Keratinocyte (primary cell): Measurements from ENCODE around the gene NOTCH3. TPM values are rescaled to one million over a fixed set of nuclear protein-coding genes. Genes with fewer than 3 reads are reported as not detected.

Experiments used
- DNase-seq: peaks from one replicate; pipeline ENCODE4 v3.0.0-alpha.2; 2011; ENCODE audit warnings: low read depth, missing footprints, low spot score
- FAIRE-seq: peaks from 2 replicates; lab custom pipeline; 2011; peaks lifted over from hg19 to GRCh38; lab: Jason Lieb, UNC
- H2AFZ ChIP-seq: 2 replicates; pipeline ENCODE4 v1.6.0; 2012; ENCODE audit warnings: low read length, control low read depth, inconsistent platforms; ENCODE audit not compliant: control insufficient read depth
- H3K27ac ChIP-seq: 2 replicates; pipeline ENCODE4 v1.5.1; 2011; ENCODE audit warnings: low read length; ENCODE audit not compliant: control insufficient read depth, insufficient read depth
- H3K27me3 ChIP-seq: 3 replicates; pipeline ENCODE4 v1.6.0; 2011; ENCODE audit warnings: low read length; ENCODE audit not compliant: control insufficient read depth, insufficient read depth; ENCODE audit errors: extremely low read depth
- H3K36me3 ChIP-seq, 2 experiments: 2 replicates in 1 of 2; 3 replicates in 1 of 2; pipeline ENCODE4 v1.5.1; 2011; ENCODE audit warnings: low read length in 2 of 2, mild to moderate bottlenecking in 1 of 2; ENCODE audit not compliant: control insufficient read depth in 2 of 2, insufficient read depth in 2 of 2; ENCODE audit errors: extremely low read depth in 1 of 2
- H3K4me1 ChIP-seq: 3 replicates; pipeline ENCODE4 v1.5.1; 2011; ENCODE audit warnings: low read length; ENCODE audit not compliant: control insufficient read depth, insufficient read depth; ENCODE audit errors: extremely low read depth
- H3K4me2 ChIP-seq: 3 replicates; pipeline ENCODE4 v1.6.0; 2011; ENCODE audit warnings: low read depth, low read length; ENCODE audit not compliant: control insufficient read depth, insufficient read depth; ENCODE audit errors: extremely low read depth
- H3K4me3 ChIP-seq, 3 experiments: fragments of 200-600 bp in 1 of 3; sonication (generic) in 1 of 3; 2 replicates in 2 of 3; 3 replicates in 1 of 3; pipeline ENCODE4 v1.5.1; 2011 to 2016; ENCODE audit warnings: low read length in 3 of 3, mild to moderate bottlenecking in 3 of 3, control low read depth in 2 of 3, inconsistent platforms in 1 of 3, low read depth in 1 of 3, mixed read lengths in 1 of 3, mixed run types in 1 of 3, moderate library complexity in 1 of 3; ENCODE audit not compliant: control insufficient read depth in 2 of 3, insufficient read depth in 2 of 3; ENCODE audit errors: extremely low read depth in 1 of 3
- H3K79me2 ChIP-seq: 2 replicates; pipeline ENCODE4 v1.6.0; 2012; ENCODE audit warnings: low read length; ENCODE audit not compliant: control insufficient read depth, insufficient read depth
- H3K9ac ChIP-seq: 3 replicates; pipeline ENCODE4 v1.6.0; 2011; ENCODE audit warnings: low read length; ENCODE audit not compliant: control insufficient read depth, insufficient read depth; ENCODE audit errors: extremely low read depth
- H3K9me1 ChIP-seq: 3 replicates; pipeline ENCODE4 v1.6.0; 2011; ENCODE audit warnings: low read length; ENCODE audit not compliant: control insufficient read depth, insufficient read depth; ENCODE audit errors: extremely low read depth
- H3K9me3 ChIP-seq: 2 replicates; pipeline ENCODE4 v1.5.1; 2012; ENCODE audit warnings: low read depth, low read length; ENCODE audit not compliant: control insufficient read depth
- H4K20me1 ChIP-seq: 3 replicates; pipeline ENCODE4 v1.6.0; 2011; ENCODE audit warnings: low read length; ENCODE audit not compliant: control insufficient read depth, insufficient read depth; ENCODE audit errors: extremely low read depth
- EZH2 ChIP-seq: IDR thresholded peaks from one replicate; pipeline ENCODE4 v1.6.1; 2012; ENCODE audit warnings: inconsistent platforms, mild to moderate bottlenecking, low read length, moderate library complexity
- dilution Hi-C: fragments of 300-500 bp; cut with MboI; formaldehyde crosslinking; loops from one replicate; pipeline ENCODE4 v1.7.0; 2020; ENCODE audit warnings: low sequenced_read_pairs; ENCODE audit not compliant: extremely low pct_ligation_motif_present
- polyA plus RNA-seq, 5 experiments: library from polyadenylated mRNA; depleted of rRNA in 3 of 5; stranded (reverse) in 3 of 5; stranded (forward) in 1 of 5; unstranded in 1 of 5; fragments of >200 nt; gene quantifications; 1 replicate in 1 of 5; 2 replicates in 3 of 5; 3 replicates in 1 of 5; pipeline versions ENCODE4 v1.2.1 to v1.2.3, GENCODE V29; 2011 to 2012; ENCODE audit warnings: missing spikeins in 2 of 5, low read depth in 1 of 5, low replicate concordance in 1 of 5
- TF ChIP-seq, protein P1 (sequence below), 3 experiments: IDR thresholded peaks in 1 of 3; conservative IDR thresholded peaks in 1 of 3; optimal IDR thresholded peaks in 1 of 3; 2 replicates in 2 of 3; 3 replicates in 1 of 3; pipeline versions ENCODE3 to v1.5.1; 2011; ENCODE audit warnings: low read length in 3 of 3, mild to moderate bottlenecking in 3 of 3, moderate library complexity in 2 of 3, control low read depth in 1 of 3, inconsistent platforms in 1 of 3; ENCODE audit not compliant: insufficient read depth in 2 of 3; ENCODE audit errors: extremely low read depth in 1 of 3

The NOTCH3 gene
- polyA plus RNA-seq, 1 donor (not counting 4 experiments of a cell fraction or from before 2014, with no cell fraction given) = 4.1 TPM

GRCh38 chr19:15142313-15142712 lies 58.5 kb downstream of the NOTCH3 start:
- no peaks in the 10 kb centered on the region for H3K9me1 ChIP-seq
- H3K27me3 ChIP-seq = no peaks in the 10 kb centered on the region
- H3K9ac ChIP-seq = no peak overlapping the region
- dilution Hi-C loops = no loop called here
- H3K36me3 ChIP-seq = no peaks in the 10 kb centered on the region
- H3K9me3 ChIP-seq = peaks cover 4% of the 10 kb centered on the region
- no peaks in the 10 kb centered on the region for H4K20me1 ChIP-seq
- TF ChIP-seq, protein P1, sequence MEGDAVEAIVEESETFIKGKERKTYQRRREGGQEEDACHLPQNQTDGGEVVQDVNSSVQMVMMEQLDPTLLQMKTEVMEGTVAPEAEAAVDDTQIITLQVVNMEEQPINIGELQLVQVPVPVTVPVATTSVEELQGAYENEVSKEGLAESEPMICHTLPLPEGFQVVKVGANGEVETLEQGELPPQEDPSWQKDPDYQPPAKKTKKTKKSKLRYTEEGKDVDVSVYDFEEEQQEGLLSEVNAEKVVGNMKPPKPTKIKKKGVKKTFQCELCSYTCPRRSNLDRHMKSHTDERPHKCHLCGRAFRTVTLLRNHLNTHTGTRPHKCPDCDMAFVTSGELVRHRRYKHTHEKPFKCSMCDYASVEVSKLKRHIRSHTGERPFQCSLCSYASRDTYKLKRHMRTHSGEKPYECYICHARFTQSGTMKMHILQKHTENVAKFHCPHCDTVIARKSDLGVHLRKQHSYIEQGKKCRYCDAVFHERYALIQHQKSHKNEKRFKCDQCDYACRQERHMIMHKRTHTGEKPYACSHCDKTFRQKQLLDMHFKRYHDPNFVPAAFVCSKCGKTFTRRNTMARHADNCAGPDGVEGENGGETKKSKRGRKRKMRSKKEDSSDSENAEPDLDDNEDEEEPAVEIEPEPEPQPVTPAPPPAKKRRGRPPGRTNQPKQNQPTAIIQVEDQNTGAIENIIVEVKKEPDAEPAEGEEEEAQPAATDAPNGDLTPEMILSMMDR (optimal IDR thresholded peaks at IDR 0.05 in 1 of 3, IDR thresholded peaks at IDR 0.05 in 1 of 3, conservative IDR thresholded peaks at IDR 0.05 in 1 of 3; ENCODE audit: extremely low read depth in 1 of 3, insufficient read depth in 2 of 3, low read length in 3 of 3) = no peak
- no peak overlapping the region for H3K4me3 ChIP-seq
- no peaks in the 10 kb centered on the region for H3K79me2 ChIP-seq
- no peaks in the 10 kb centered on the region for H3K4me1 ChIP-seq
- no peak overlapping the region for H3K4me2 ChIP-seq
- no peak for DNase-seq
- FAIRE-seq = no peak
- no peak overlapping the region for H3K27ac ChIP-seq
- H2AFZ ChIP-seq = no peak overlapping the region

- Histone ChIP-seq H4K20me1 (no peaks in the 10 kb centered on the region), H3K9me3 (peaks cover 4% of the 10 kb centered on the region), H3K4me1 (no peaks in the 10 kb centered on the region), H3K4me3 (no peak overlapping the region), H3K4me2 (no peak overlapping the region), H2AFZ (no peak overlapping the region), H3K27ac (no peak overlapping the region), H3K9ac (no peak overlapping the region), H3K9me1 (no peaks in the 10 kb centered on the region), H3K36me3 (no peaks in the 10 kb centered on the region), H3K79me2 (no peaks in the 10 kb centered on the region), H3K27me3 (no peaks in the 10 kb centered on the region)
- TF ChIP-seq, protein P1 (optimal IDR thresholded peaks at IDR 0.05 in 1 of 3, IDR thresholded peaks at IDR 0.05 in 1 of 3, conservative IDR thresholded peaks at IDR 0.05 in 1 of 3; ENCODE audit: extremely low read depth in 1 of 3, insufficient read depth in 2 of 3, low read length in 3 of 3) = no peak
- no peak for TF ChIP-seq EZH2
- no peak for FAIRE-seq
- no peak for DNase-seq
- dilution Hi-C loops = no loop called here
These were observed 59.7 kb downstream of the NOTCH3 start for GRCh38 chr19:15141143-15141542.
